Testis (tissue), 2 donors: ENCODE data around the gene MMP11.

ENCODE experiments used
- CTCF ChIP-seq, 3 experiments: fragments of 450-650 bp in 2 of 3; fragments of 200-600 bp in 1 of 3; sonication (generic) in 1 of 3; IDR thresholded peaks; one replicate each; pipeline ENCODE4 v1.5.1; 2016 to 2019; ENCODE audit warnings: antibody characterized with exemption in 3 of 3, mild to moderate bottlenecking in 2 of 3, moderate library complexity in 1 of 3
- POLR2A ChIP-seq: fragments of 450-650 bp; IDR thresholded peaks from one replicate; pipeline ENCODE4 v1.6.1; 2017; ENCODE audit warnings: antibody characterized with exemption, mild to moderate bottlenecking, moderate library complexity

- TF ChIP-seq POLR2A (no peak), CTCF (IDR thresholded peaks at IDR 0.05) (no peak)
Measured at GRCh38 chr22:23772649-23773473, at the start of gene MMP11.
